HG03571 (cell line): ENCODE results near the gene RALBP1.

Experiments
- ATAC-seq: cut with Tn5 transposase; IDR thresholded peaks from one replicate; pipeline ENCODE4 v1.9.1; 2021; ENCODE audit not compliant: unreplicated experiment

Gene RALBP1

DNA sequence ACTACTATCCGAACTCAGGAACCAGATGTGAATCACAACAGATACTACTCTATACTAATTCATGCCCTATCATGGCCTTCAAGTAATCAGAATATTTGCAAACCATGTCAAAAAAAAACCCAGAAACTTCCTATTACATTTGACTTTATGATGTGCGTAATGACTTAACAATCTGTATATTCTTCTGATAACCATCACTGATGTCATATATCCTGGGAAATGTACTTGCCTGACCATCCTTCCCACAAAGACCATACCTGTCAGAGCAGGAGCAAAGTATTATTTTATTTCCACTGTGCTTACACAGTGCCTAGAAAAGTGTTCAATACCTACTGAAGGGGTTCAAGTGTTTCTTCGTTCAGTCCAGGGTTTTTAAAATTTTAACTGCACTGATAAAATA, 111.5 kb downstream of the RALBP1 start:
- ATAC-seq, result no peak
